DMS 273 treated with DMSO at 0.1 percent for 48 hours (cell line): ENCODE data around the gene HAL.
A peak's percentile ranks its signal among the peaks of the same experiment; 100 is the strongest.

ENCODE experiments used
- DNase-seq: peaks from one replicate; lab custom pipeline; 2025; lab: John Stamatoyannopoulos, UW

Gene HAL

GRCh38 chr12:95996034-95996658, at the start of gene HAL:
TSS of gene HAL (minus strand) at chr12:95996344. CDS start at chr12:95995910, 434 bp downstream.
- DNase-seq: no peak

GRCh38 chr12:96045566-96045965, 49.4 kb upstream of the HAL start:
- no peak for DNase-seq

- no peak for DNase-seq
Observed at GRCh38 chr12:96044943-96045290, 48.8 kb upstream of the HAL start.

GRCh38 chr12:96044017-96044942, 48.1 kb upstream of the HAL start:
- DNase-seq: no peak

GRCh38 chr12:96041181-96041580, 45.0 kb upstream of the HAL start:
- DNase-seq: no peak

GRCh38 chr12:96040305-96041133, 44.4 kb upstream of the HAL start:
- DNase-seq: no peak

- DNase-seq: no peak
Observed at GRCh38 chr12:96039516-96039915, 43.4 kb upstream of the HAL start.

- no peak for DNase-seq
Observed at GRCh38 chr12:96036765-96037455, 40.8 kb upstream of the HAL start.

GRCh38 chr12:96035283-96036236, 39.4 kb upstream of the HAL start, which contains the start of gene LTA4H:
TSS of gene LTA4H (minus strand) at chr12:96035587. CDS start at chr12:96035519, 68 bp downstream.
- DNase-seq: peak; percentile 97

- no peak for DNase-seq
Observed at GRCh38 chr12:96034621-96035282, 38.6 kb upstream of the HAL start.

GRCh38 chr12:96033549-96034389, 37.6 kb upstream of the HAL start:
- DNase-seq: no peak

GRCh38 chr12:96029826-96030225, 33.7 kb upstream of the HAL start:
- no peak for DNase-seq

- DNase-seq: no peak
Observed at GRCh38 chr12:96028538-96028937, 32.4 kb upstream of the HAL start.

- no peak for DNase-seq
Observed at GRCh38 chr12:96026331-96026730, 30.2 kb upstream of the HAL start.

- no peak for DNase-seq
Observed at GRCh38 chr12:96025518-96025917, 29.4 kb upstream of the HAL start.

- DNase-seq: no peak
Observed at GRCh38 chr12:96020314-96021003, 24.3 kb upstream of the HAL start.

GRCh38 chr12:96015672-96016071, 19.5 kb upstream of the HAL start:
- DNase-seq: no peak

GRCh38 chr12:96014943-96015599, 18.9 kb upstream of the HAL start:
- no peak for DNase-seq
